HepG2 (cell line): ENCODE data around the gene C14orf93. TPM values are rescaled to one million over a fixed set of nuclear protein-coding genes. Genes with fewer than 3 reads are reported as not detected.
A peak's percentile ranks its signal among the peaks of the same experiment; 100 is the strongest.

Experiments
- FOXA3 ChIP-seq: IDR thresholded peaks from 2 replicates; pipeline ENCODE4 v1.6.1; 2016; ENCODE audit warnings: missing genetic modification reagents, missing compliant biosample characterization
- PCBP2 ChIP-seq: fragments of 200-400 bp; formaldehyde crosslinking; optimal IDR thresholded peaks from 2 replicates; pipeline ENCODE3; 2018; ENCODE audit warnings: low read length, low read depth; ENCODE audit not compliant: poor library complexity, severe bottlenecking
- RXRB ChIP-seq: IDR thresholded peaks from 2 replicates; pipeline ENCODE4 v1.6.1; 2016; ENCODE audit warnings: borderline replicate concordance, missing genetic modification reagents, missing compliant biosample characterization
- SP2 ChIP-seq: sonication (generic); formaldehyde crosslinking; IDR thresholded peaks from 2 replicates; pipeline ENCODE4 v1.5.1; 2020; ENCODE audit warnings: mild to moderate bottlenecking, missing genetic modification reagents
- TBX2 ChIP-seq: sonication (generic); formaldehyde crosslinking; IDR thresholded peaks from 2 replicates; pipeline ENCODE4 v1.5.0; 2020; ENCODE audit warnings: missing genetic modification reagents, mild to moderate bottlenecking, borderline replicate concordance
- ZFAT ChIP-seq: sonication (generic); formaldehyde crosslinking; conservative IDR thresholded peaks from 2 replicates; pipeline ENCODE4 v1.8.1; 2023; ENCODE audit warnings: missing genetic modification reagents, inconsistent platforms
- polyA plus RNA-seq, 8 experiments: library from polyadenylated mRNA; depleted of rRNA in 3 of 8; stranded (reverse) in 7 of 8; unstranded in 1 of 8; fragments of >200 nt; fragmentation: Illumina TruSeq in 4 of 8; extraction: Trizol in 4 of 8; gene quantifications; 2 replicates each; pipeline versions ENCODE4 v1.2.1 to v1.2.3, GENCODE V29; 2011 to 2016; ENCODE audit warnings: low read depth in 4 of 8, missing spikeins in 1 of 8, mixed read lengths in 1 of 8; ENCODE audit not compliant: insufficient read depth in 1 of 8
- total RNA-seq, 5 experiments: library from RNA; depleted of rRNA; stranded (reverse); fragments of >200 nt; fragmentation: Illumina TruSeq; extraction: Trizol; gene quantifications; 2 replicates each; pipeline ENCODE4 v1.2.3, GENCODE V29; 2016; ENCODE audit warnings: low read depth in 1 of 5
- TF ChIP-seq, protein P1 (sequence below): sonication (generic); formaldehyde crosslinking; IDR thresholded peaks from 2 replicates; pipeline ENCODE4 v1.5.0; 2020; ENCODE audit warnings: mild to moderate bottlenecking, missing genetic modification reagents, borderline replicate concordance
- TF ChIP-seq, protein P2 (sequence below): sonication (generic); formaldehyde crosslinking; IDR thresholded peaks from 2 replicates; pipeline ENCODE4 v1.4.0; 2020; ENCODE audit warnings: missing genetic modification reagents
- TF ChIP-seq, protein P3 (sequence below): IDR thresholded peaks from 2 replicates; pipeline ENCODE4 v1.6.1; 2016; ENCODE audit warnings: low read depth, missing genetic modification reagents, missing compliant biosample characterization
- TF ChIP-seq, protein P4 (sequence below): sonication (generic); formaldehyde crosslinking; IDR thresholded peaks from 2 replicates; pipeline ENCODE4 v1.4.0; 2020; ENCODE audit warnings: missing genetic modification reagents
- TF ChIP-seq, protein P5 (sequence below): sonication (generic); formaldehyde crosslinking; IDR thresholded peaks from 2 replicates; pipeline ENCODE4 v1.8.0; 2022; ENCODE audit warnings: mild to moderate bottlenecking, missing genetic modification reagents, moderate library complexity

The C14orf93 gene
- total and polyA plus RNA-seq, 2 of the 13 experiments (the other 11 are each of a cell fraction or from before 2014, with no cell fraction given): 11.4 to 22.5 TPM

DNA sequence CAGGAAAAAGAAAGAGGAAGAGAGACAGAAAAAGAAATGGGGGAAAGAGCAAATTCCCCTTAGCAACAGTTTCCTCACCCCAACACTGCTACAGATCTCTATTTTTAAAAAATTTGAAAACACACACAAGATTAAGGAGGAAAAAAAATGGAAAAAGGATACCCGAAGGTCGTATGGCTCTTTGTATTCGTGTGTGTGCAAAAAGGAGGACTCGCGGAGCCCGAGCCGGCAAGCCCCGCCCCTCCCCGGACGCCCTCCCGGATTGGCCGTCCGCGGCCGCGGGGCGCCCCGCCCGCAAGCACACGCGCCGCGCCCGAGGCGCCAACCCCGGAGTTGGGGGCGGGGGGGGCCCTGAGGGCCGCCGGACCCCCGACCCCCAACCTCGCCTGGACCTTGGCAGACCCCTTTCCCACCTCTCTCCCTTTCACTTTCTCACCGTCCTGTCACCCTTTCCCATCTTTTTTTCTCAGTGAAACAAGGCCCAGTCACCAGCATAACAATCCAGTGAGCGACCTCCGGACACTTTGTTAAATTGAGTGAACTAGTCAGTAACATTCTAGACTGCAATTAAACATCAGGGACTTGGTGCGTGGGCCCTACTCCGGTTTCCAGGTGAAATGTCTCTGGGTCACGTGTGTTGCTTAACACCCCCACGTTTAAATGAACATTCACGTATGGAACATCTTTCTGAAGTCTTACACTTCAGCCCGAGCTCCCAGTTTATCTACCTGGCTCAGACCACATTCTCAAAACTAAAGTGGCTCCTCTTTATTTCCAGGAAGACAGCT, at the start of gene C14orf93 (continued):
- TF ChIP-seq, protein P1, sequence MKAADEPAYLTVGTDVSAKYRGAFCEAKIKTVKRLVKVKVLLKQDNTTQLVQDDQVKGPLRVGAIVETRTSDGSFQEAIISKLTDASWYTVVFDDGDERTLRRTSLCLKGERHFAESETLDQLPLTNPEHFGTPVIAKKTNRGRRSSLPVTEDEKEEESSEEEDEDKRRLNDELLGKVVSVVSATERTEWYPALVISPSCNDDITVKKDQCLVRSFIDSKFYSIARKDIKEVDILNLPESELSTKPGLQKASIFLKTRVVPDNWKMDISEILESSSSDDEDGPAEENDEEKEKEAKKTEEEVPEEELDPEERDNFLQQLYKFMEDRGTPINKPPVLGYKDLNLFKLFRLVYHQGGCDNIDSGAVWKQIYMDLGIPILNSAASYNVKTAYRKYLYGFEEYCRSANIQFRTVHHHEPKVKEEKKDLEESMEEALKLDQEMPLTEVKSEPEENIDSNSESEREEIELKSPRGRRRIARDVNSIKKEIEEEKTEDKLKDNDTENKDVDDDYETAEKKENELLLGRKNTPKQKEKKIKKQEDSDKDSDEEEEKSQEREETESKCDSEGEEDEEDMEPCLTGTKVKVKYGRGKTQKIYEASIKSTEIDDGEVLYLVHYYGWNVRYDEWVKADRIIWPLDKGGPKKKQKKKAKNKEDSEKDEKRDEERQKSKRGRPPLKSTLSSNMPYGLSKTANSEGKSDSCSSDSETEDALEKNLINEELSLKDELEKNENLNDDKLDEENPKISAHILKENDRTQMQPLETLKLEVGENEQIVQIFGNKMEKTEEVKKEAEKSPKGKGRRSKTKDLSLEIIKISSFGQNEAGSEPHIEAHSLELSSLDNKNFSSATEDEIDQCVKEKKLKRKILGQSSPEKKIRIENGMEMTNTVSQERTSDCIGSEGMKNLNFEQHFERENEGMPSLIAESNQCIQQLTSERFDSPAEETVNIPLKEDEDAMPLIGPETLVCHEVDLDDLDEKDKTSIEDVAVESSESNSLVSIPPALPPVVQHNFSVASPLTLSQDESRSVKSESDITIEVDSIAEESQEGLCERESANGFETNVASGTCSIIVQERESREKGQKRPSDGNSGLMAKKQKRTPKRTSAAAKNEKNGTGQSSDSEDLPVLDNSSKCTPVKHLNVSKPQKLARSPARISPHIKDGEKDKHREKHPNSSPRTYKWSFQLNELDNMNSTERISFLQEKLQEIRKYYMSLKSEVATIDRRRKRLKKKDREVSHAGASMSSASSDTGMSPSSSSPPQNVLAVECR (CRISPR knock-in tag): peak; percentile 71; the same call in 1 of the 2 replicates
- peak; percentile 55; the same call in 1 of the 2 replicates for TF ChIP-seq SP2 (CRISPR knock-in tag)
- TF ChIP-seq, protein P2, sequence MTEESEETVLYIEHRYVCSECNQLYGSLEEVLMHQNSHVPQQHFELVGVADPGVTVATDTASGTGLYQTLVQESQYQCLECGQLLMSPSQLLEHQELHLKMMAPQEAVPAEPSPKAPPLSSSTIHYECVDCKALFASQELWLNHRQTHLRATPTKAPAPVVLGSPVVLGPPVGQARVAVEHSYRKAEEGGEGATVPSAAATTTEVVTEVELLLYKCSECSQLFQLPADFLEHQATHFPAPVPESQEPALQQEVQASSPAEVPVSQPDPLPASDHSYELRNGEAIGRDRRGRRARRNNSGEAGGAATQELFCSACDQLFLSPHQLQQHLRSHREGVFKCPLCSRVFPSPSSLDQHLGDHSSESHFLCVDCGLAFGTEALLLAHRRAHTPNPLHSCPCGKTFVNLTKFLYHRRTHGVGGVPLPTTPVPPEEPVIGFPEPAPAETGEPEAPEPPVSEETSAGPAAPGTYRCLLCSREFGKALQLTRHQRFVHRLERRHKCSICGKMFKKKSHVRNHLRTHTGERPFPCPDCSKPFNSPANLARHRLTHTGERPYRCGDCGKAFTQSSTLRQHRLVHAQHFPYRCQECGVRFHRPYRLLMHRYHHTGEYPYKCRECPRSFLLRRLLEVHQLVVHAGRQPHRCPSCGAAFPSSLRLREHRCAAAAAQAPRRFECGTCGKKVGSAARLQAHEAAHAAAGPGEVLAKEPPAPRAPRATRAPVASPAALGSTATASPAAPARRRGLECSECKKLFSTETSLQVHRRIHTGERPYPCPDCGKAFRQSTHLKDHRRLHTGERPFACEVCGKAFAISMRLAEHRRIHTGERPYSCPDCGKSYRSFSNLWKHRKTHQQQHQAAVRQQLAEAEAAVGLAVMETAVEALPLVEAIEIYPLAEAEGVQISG (CRISPR knock-in tag): peak; percentile 60; the same call in 1 of the 2 replicates
- TF ChIP-seq RXRB (CRISPR knock-in tag): 0 out of 2 replicates have a peak, but pooled peaks have one; percentile 8
- TF ChIP-seq TBX2 (CRISPR knock-in tag): peak; percentile 62; the same call in 1 of the 2 replicates
- no peak for TF ChIP-seq ZFAT (CRISPR knock-in tag)
- TF ChIP-seq, protein P3, sequence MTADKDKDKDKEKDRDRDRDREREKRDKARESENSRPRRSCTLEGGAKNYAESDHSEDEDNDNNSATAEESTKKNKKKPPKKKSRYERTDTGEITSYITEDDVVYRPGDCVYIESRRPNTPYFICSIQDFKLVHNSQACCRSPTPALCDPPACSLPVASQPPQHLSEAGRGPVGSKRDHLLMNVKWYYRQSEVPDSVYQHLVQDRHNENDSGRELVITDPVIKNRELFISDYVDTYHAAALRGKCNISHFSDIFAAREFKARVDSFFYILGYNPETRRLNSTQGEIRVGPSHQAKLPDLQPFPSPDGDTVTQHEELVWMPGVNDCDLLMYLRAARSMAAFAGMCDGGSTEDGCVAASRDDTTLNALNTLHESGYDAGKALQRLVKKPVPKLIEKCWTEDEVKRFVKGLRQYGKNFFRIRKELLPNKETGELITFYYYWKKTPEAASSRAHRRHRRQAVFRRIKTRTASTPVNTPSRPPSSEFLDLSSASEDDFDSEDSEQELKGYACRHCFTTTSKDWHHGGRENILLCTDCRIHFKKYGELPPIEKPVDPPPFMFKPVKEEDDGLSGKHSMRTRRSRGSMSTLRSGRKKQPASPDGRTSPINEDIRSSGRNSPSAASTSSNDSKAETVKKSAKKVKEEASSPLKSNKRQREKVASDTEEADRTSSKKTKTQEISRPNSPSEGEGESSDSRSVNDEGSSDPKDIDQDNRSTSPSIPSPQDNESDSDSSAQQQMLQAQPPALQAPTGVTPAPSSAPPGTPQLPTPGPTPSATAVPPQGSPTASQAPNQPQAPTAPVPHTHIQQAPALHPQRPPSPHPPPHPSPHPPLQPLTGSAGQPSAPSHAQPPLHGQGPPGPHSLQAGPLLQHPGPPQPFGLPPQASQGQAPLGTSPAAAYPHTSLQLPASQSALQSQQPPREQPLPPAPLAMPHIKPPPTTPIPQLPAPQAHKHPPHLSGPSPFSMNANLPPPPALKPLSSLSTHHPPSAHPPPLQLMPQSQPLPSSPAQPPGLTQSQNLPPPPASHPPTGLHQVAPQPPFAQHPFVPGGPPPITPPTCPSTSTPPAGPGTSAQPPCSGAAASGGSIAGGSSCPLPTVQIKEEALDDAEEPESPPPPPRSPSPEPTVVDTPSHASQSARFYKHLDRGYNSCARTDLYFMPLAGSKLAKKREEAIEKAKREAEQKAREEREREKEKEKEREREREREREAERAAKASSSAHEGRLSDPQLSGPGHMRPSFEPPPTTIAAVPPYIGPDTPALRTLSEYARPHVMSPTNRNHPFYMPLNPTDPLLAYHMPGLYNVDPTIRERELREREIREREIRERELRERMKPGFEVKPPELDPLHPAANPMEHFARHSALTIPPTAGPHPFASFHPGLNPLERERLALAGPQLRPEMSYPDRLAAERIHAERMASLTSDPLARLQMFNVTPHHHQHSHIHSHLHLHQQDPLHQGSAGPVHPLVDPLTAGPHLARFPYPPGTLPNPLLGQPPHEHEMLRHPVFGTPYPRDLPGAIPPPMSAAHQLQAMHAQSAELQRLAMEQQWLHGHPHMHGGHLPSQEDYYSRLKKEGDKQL (CRISPR knock-in tag): no peak
- TF ChIP-seq, protein P4, sequence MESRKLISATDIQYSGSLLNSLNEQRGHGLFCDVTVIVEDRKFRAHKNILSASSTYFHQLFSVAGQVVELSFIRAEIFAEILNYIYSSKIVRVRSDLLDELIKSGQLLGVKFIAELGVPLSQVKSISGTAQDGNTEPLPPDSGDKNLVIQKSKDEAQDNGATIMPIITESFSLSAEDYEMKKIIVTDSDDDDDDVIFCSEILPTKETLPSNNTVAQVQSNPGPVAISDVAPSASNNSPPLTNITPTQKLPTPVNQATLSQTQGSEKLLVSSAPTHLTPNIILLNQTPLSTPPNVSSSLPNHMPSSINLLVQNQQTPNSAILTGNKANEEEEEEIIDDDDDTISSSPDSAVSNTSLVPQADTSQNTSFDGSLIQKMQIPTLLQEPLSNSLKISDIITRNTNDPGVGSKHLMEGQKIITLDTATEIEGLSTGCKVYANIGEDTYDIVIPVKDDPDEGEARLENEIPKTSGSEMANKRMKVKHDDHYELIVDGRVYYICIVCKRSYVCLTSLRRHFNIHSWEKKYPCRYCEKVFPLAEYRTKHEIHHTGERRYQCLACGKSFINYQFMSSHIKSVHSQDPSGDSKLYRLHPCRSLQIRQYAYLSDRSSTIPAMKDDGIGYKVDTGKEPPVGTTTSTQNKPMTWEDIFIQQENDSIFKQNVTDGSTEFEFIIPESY (CRISPR knock-in tag): no peak
- TF ChIP-seq FOXA3 (CRISPR knock-in tag): 0 out of 2 replicates have a peak, but pooled peaks have one; percentile 4
- TF ChIP-seq, protein P5, sequence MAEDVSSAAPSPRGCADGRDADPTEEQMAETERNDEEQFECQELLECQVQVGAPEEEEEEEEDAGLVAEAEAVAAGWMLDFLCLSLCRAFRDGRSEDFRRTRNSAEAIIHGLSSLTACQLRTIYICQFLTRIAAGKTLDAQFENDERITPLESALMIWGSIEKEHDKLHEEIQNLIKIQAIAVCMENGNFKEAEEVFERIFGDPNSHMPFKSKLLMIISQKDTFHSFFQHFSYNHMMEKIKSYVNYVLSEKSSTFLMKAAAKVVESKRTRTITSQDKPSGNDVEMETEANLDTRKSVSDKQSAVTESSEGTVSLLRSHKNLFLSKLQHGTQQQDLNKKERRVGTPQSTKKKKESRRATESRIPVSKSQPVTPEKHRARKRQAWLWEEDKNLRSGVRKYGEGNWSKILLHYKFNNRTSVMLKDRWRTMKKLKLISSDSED (CRISPR knock-in tag): no peak
- TF ChIP-seq PCBP2: peak; percentile 18
